Ovary (tissue), 9 donors: ENCODE data around the gene EXOSC10. TPM values are rescaled to one million over a fixed set of nuclear protein-coding genes. Genes with fewer than 3 reads are reported as not detected.
"Not testable (repeated sequence)": the region's sequence is repeated elsewhere in the genome, so short reads cannot be mapped to it uniquely, and the experiment has no call there.

Experiments
- DNase-seq, 5 donors: peaks; one replicate each; pipeline ENCODE4 v3.0.0-alpha.2; 2019 to 2020
- H3K27ac ChIP-seq, 2 donors: fragments of 200-600 bp; one replicate each; pipeline versions ENCODE4 v1.5.1 to v1.8.0; 2019 to 2022
- H3K27me3 ChIP-seq: fragments of 200-600 bp; one replicate; pipeline ENCODE4 v1.8.0; 2022
- H3K36me3 ChIP-seq: fragments of 200-600 bp; sonication (generic); one replicate; pipeline ENCODE4 v1.5.1; 2019
- H3K4me1 ChIP-seq: one replicate; pipeline ENCODE4 v1.8.1; 2013; ENCODE audit warnings: mild to moderate bottlenecking, moderate library complexity; ENCODE audit not compliant: insufficient read depth
- H3K4me3 ChIP-seq: fragments of 200-600 bp; sonication (generic); one replicate; pipeline ENCODE4 v1.5.1; 2017
- H3K9me3 ChIP-seq, 2 donors: fragments of 200-600 bp in 1 of 2; sonication (generic) in 1 of 2; one replicate each; pipeline versions ENCODE4 v1.5.1 to v1.8.1; 2013 to 2019; ENCODE audit warnings: mild to moderate bottlenecking in 1 of 2, moderate library complexity in 1 of 2
- CTCF ChIP-seq, 3 donors: fragments of 450-650 bp in 2 of 3; fragments of 200-600 bp in 1 of 3; IDR thresholded peaks; one replicate each; pipeline versions ENCODE4 v1.5.1 to v1.8.0; 2016 to 2022; ENCODE audit warnings: antibody characterized with exemption in 3 of 3, mild to moderate bottlenecking in 1 of 3
- EP300 ChIP-seq: sonication (generic); formaldehyde crosslinking; IDR thresholded peaks from one replicate; pipeline ENCODE4 v1.6.1; 2017; ENCODE audit warnings: antibody characterized with exemption
- POLR2A ChIP-seq: fragments of 450-650 bp; IDR thresholded peaks from one replicate; pipeline ENCODE4 v1.6.1; 2017; ENCODE audit warnings: antibody characterized with exemption, mild to moderate bottlenecking, moderate library complexity
- WGBS, 3 donors: extraction: QIAGEN DNeasy Blood & Tissue Kit in 1 of 3; methylation state at CpG; one replicate each; pipeline versions ENCODE4 v1.1.5 to v1.1.7; 2013 to 2017; 5-methylcytosine and 5-hydroxymethylcytosine counted together
- intact Hi-C, 4 donors: fragments of 100-400 bp; cut with DNase I; formaldehyde crosslinking; loops; one replicate each; pipeline versions ENCODE4 v1.11.0 to v1.15.1; 2022 to 2023
- polyA plus RNA-seq, 2 donors: library from polyadenylated mRNA; stranded (reverse); fragments of 200-250 nt in 1 of 2; fragments of 350-450 nt in 1 of 2; fragmentation: Illumina TruSeq in 1 of 2; extraction: RNeasy Lipid Tissue Mini Kit (QIAGEN cat#74804) in 1 of 2; gene quantifications; one replicate each; pipeline ENCODE4 v1.2.3, GENCODE V29; 2013 to 2014
- total RNA-seq, 7 donors: library from RNA; depleted of rRNA in 2 of 7; stranded (reverse); fragments of >200 nt in 2 of 7; fragmentation: NEBNext Ultra II Directional in 3 of 7; extraction: Animal tissue kit (Norgen Biotek cat#: 25700) in 3 of 7; gene quantifications; one replicate each; pipeline versions ENCODE4 v1.1.0 to v1.2.4, GENCODE V29; 2016 to 2023
- donor health status: DM: no; HTN: no; CAD: no; lungs with moderate emphysema.
- donor health status: DM: no; HTN: no; CAD: no.
- donor health status: Bipolar disorder and iron deficiency.
- donor health status: DM: yes; HTN: yes; CAD: no.
- donor health status: DM: no; HTN: no; CAD: no.
- donor health status: DM: yes; HTN: yes; CAD: no.

EXOSC10 gene
- total and polyA plus RNA-seq, 9 donors: 36.1 to 60.5 (median 48.6) TPM

DNA sequence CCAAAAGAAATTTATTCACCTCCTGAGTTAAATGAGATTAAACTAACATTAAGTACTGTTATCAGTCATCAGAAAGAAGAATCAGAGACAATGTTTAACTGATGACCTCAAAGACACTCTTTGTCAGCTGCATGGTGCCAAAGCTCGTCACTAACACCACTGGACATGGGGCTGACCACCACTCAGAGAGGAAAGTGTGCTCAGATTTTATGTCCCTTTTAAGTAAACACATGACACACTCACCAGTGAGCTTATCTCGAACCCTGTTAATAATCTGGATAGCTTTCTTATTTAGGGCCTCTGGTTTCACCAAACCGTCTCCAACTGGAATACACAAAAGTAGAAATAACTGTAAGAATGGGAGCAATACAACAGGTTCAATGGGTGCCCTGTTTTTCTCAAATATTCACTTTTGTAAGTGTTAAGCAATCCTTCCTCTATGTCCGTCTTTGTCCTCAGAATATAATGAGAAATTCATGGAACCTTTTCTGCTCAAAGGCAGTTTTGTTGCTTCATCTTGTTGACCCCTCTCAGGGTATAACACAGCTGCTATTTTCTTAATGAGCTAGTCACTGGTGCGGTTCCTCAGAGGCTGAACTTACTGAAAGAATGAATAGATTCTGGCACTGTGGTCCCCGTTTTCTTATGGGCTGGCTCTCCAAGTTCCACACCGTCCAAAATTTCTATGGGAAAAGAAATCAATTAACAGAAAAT, 9.5 kb upstream of the EXOSC10 start:
- intact Hi-C loops: no loop called here
- H3K36me3 ChIP-seq: no peaks in the 10 kb centered on the region
- 84 to 88% (median 84%) methylated on average over 7 of the region's 7 CpGs for WGBS, 3 donors
- H3K27me3 ChIP-seq: no peaks in the 10 kb centered on the region
- H3K4me1 ChIP-seq: no peaks in the 10 kb centered on the region
- no peak for DNase-seq
- TF ChIP-seq CTCF (IDR thresholded peaks at IDR 0.05) (no peak), EP300 (no peak), POLR2A (no peak)
- H3K4me3 ChIP-seq: no peak overlapping the region
- no peak overlapping the region for H3K27ac ChIP-seq
- no peaks in the 10 kb centered on the region for H3K9me3 ChIP-seq

DNA sequence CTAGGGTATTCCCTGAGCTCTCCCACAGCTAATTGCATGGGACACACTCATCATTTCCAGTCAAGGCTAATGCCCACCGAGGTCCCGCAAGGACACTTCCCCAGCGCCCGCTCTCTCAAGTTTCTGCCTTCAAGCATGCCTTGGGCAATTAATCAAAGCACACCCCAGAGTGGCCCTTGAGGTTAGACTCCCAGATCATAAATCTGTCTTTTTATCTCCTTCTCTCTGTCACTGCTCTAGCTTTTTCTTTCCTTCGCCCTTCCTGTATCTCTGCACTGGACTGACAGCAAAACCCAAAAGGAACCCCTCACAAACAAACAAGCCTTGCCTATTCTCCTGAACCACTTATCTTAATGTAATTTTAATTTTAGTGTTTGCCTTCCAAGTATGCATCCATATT, 7.9 kb upstream of the EXOSC10 start:
- no peak overlapping the region for H3K4me3 ChIP-seq
- no peak overlapping the region for H3K27ac ChIP-seq
- TF ChIP-seq EP300: no peak
- no peak for TF ChIP-seq CTCF (IDR thresholded peaks at IDR 0.05)
- no peak for TF ChIP-seq POLR2A
- intact Hi-C loops: no loop called here
- 66 to 85% (median 82%) methylated on average over 5 of the region's 5 CpGs for WGBS, 3 donors
- H3K36me3 ChIP-seq: no peaks in the 10 kb centered on the region
- H3K4me1 ChIP-seq: no peaks in the 10 kb centered on the region
- H3K9me3 ChIP-seq: no peaks in the 10 kb centered on the region
- no peak for DNase-seq
- H3K27me3 ChIP-seq: no peaks in the 10 kb centered on the region

DNA sequence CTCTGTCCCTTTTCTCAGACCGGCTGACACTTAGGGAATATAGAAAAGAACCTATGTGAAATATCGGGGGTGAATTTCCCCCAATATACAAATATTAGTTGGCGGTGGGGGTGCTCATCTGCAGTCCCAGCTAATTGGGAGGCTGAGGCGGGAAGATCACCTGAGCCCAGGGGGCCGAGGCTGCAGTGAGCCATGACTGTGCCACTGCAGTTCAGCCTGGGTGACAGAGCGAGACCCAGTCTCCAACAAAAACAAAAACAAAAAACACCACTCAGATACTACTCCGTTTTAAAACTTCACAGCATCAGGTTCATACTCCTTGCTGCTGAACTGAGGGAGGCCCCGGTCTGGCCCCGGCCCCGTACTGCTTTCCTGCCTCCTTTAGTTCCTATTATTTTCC, 5.9 kb upstream of the EXOSC10 start:
- TF ChIP-seq EP300: no peak
- no peak for TF ChIP-seq POLR2A
- TF ChIP-seq CTCF (IDR thresholded peaks at IDR 0.05): no peak
- no peak overlapping the region for H3K27ac ChIP-seq
- intact Hi-C loops: no loop called here
- no peaks in the 10 kb centered on the region for H3K36me3 ChIP-seq
- no peak for DNase-seq
- H3K9me3 ChIP-seq: no peaks in the 10 kb centered on the region
- H3K27me3 ChIP-seq: no peaks in the 10 kb centered on the region
- no peaks in the 10 kb centered on the region for H3K4me1 ChIP-seq
- H3K4me3 ChIP-seq: no peak overlapping the region
- WGBS, 3 donors: 87 to 90% (median 88%) methylated on average over 10 of the region's 10 CpGs

DNA sequence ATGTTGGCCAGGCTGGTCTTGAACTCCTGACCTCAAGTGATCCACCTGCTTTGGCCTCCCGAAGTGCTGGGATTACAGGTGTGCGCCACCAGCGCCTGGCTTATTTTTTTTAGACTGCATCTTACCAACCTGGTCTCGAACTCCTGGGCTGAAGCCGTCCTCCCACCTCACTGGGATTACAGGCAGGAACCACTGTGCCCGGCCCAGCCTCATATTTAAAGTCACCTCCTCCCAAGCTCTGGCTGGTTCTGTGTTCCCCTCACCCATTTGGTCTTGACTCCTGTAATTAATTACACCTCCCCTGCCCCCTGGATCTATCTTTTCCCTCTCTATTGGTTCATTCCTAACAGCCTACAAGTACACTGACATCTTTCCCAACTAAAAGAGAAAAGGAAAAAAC, 1.7 kb upstream of the EXOSC10 start:
- intact Hi-C loops: no loop called here
- Histone ChIP-seq H3K27ac (no peak overlapping the region), H3K4me3 (no peak overlapping the region), H3K36me3 (no peaks in the 10 kb centered on the region), H3K4me1 (peaks cover 4% of the 10 kb centered on the region), H3K9me3 (no peaks in the 10 kb centered on the region), H3K27me3 (no peaks in the 10 kb centered on the region)
- 84 to 89% (median 86%) methylated on average over 6 of the region's 6 CpGs for WGBS, 3 donors
- DNase-seq: no peak
- TF ChIP-seq EP300 (no peak), POLR2A (no peak), CTCF (IDR thresholded peaks at IDR 0.05) (no peak)

DNA sequence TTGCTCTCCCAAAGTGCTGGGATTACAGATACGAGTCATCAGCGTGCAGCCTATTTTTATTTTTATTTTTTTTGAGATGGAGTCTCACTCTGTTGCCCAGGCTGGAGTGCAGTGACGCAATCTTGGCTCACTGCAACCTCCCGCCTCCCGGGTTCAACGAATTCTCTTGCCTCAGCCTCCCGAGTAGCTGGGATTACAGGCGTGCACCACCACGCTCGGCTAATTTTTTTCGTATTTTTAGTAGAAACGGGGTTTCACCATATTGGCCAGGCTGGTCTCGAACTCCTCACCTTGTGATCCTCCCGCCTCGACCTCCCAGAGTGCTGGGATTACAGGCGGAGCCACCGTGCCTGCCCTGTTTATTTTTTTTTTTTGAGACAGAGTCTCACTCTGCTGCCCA, 1.1 kb upstream of the EXOSC10 start:
- H3K36me3 ChIP-seq, H3K27me3 ChIP-seq, intact Hi-C loops, H3K4me3 ChIP-seq, DNase-seq, H3K27ac ChIP-seq, H3K4me1 ChIP-seq, H3K9me3 ChIP-seq: not testable (repeated sequence)
- 92 to 95% (median 95%) methylated on average over 17 of the region's 17 CpGs for WGBS, 3 donors
